OCI-LY3 (cell line): Measurements from ENCODE around the gene C2orf92.

Experiments
- H2AFZ ChIP-seq: fragments of 200-600, 300-600 bp; shearing (Covaris generic); 2 replicates; pipeline ENCODE4 v1.6.0; 2014; ENCODE audit warnings: antibody characterized with exemption, low read depth, low read length
- H3K27ac ChIP-seq: fragments of 200-600, 300-600 bp; sonication (generic); 2 replicates; pipeline ENCODE4 v1.5.1; 2014; ENCODE audit warnings: mild to moderate bottlenecking, low read length, moderate library complexity, mixed read lengths
- H3K27me3 ChIP-seq: fragments of 200-600, 300-600 bp; sonication (generic); 2 replicates; pipeline ENCODE4 v1.6.1; 2014; ENCODE audit warnings: low read depth, low read length, mixed read lengths
- H3K36me3 ChIP-seq: fragments of 200-600, 300-600 bp; sonication (generic); replicated peaks from 2 replicates; pipeline ENCODE3; 2014; ENCODE audit warnings: low read depth, low read length, mixed read lengths
- H3K4me1 ChIP-seq: fragments of 300-600, 200-600 bp; sonication (generic); 2 replicates; pipeline ENCODE4 v1.6.1; 2014; ENCODE audit warnings: low read length, mixed read lengths
- H3K4me2 ChIP-seq: fragments of 200-600, 300-600 bp; sonication (generic); 2 replicates; pipeline ENCODE4 v1.6.1; 2014; ENCODE audit warnings: low read length, mixed read lengths
- H3K4me3 ChIP-seq: fragments of 300-600, 200-600 bp; sonication (generic); 2 replicates; pipeline ENCODE4 v1.5.1; 2014; ENCODE audit warnings: antibody characterized with exemption, mild to moderate bottlenecking, low read length, moderate library complexity
- H3K79me2 ChIP-seq: fragments of 300-600, 200-600 bp; shearing (Covaris generic); 2 replicates; pipeline ENCODE4 v1.6.1; 2014; ENCODE audit warnings: mild to moderate bottlenecking, low read length, mixed read lengths
- H3K9ac ChIP-seq: fragments of 300-600, 200-600 bp; shearing (Covaris generic); 2 replicates; pipeline ENCODE4 v1.6.0; 2014; ENCODE audit warnings: mild to moderate bottlenecking, low read length, moderate library complexity
- H3K9me3 ChIP-seq: fragments of 200-600, 300-600 bp; shearing (Covaris generic); 2 replicates; pipeline ENCODE4 v1.6.1; 2014; ENCODE audit warnings: low read length, mixed read lengths; ENCODE audit not compliant: insufficient read depth
- H4K20me1 ChIP-seq: fragments of 200-600, 300-600 bp; sonication (generic); 2 replicates; pipeline ENCODE4 v1.6.1; 2016; ENCODE audit warnings: low read length, mixed read lengths; ENCODE audit not compliant: insufficient read depth
- CTCF ChIP-seq: fragments of 200-600, 300-600 bp; sonication (generic); IDR thresholded peaks from 2 replicates; pipeline ENCODE4 v1.5.1; 2014; ENCODE audit warnings: antibody characterized with exemption, low read length, low read depth
- EZH2phosphoT487 ChIP-seq: fragments of 200-600 bp; shearing (Covaris generic); IDR thresholded peaks from 2 replicates; pipeline ENCODE4 v1.6.1; 2018; ENCODE audit warnings: antibody characterized with exemption, mixed run types, low read depth

C2orf92 gene

GRCh38 chr2:97745474-97746174, 76.1 kb downstream of the C2orf92 start:
- H3K27ac ChIP-seq: no peak overlapping the region
- H2AFZ ChIP-seq: no peak overlapping the region
- no peak overlapping the region for H3K4me3 ChIP-seq
- TF ChIP-seq CTCF (no peak), EZH2phosphoT487 (no peak)
- H3K4me1 ChIP-seq: peaks cover 4% of the 10 kb centered on the region; the same call in 1 of the 2 replicates
- H3K79me2 ChIP-seq: no peaks in the 10 kb centered on the region
- no peaks in the 10 kb centered on the region for H4K20me1 ChIP-seq
- no peak overlapping the region for H3K4me2 ChIP-seq
- H3K36me3 ChIP-seq: peaks cover 35% of the 10 kb centered on the region
- H3K27me3 ChIP-seq: no peaks in the 10 kb centered on the region
- no peaks in the 10 kb centered on the region for H3K9me3 ChIP-seq
- H3K9ac ChIP-seq: no peak overlapping the region

- H3K4me3 ChIP-seq: no peak overlapping the region
- no peak overlapping the region for H3K4me2 ChIP-seq
- no peaks in the 10 kb centered on the region for H3K27me3 ChIP-seq
- peaks cover 4% of the 10 kb centered on the region; the same call in 1 of the 2 replicates for H3K4me1 ChIP-seq
- H3K27ac ChIP-seq: no peak overlapping the region
- H3K36me3 ChIP-seq: peaks cover 49% of the 10 kb centered on the region
- H2AFZ ChIP-seq: no peak overlapping the region
- no peak overlapping the region for H3K9ac ChIP-seq
- TF ChIP-seq CTCF (no peak), EZH2phosphoT487 (no peak)
- no peaks in the 10 kb centered on the region for H4K20me1 ChIP-seq
- H3K79me2 ChIP-seq: no peaks in the 10 kb centered on the region
- no peaks in the 10 kb centered on the region for H3K9me3 ChIP-seq
Measured at GRCh38 chr2:97747285-97747684, 77.8 kb downstream of the C2orf92 start.

GRCh38 chr2:97747716-97748115, 78.2 kb downstream of the C2orf92 start:
- H3K79me2 ChIP-seq: no peaks in the 10 kb centered on the region
- no peak overlapping the region for H3K9ac ChIP-seq
- no peaks in the 10 kb centered on the region for H3K27me3 ChIP-seq
- no peak overlapping the region for H3K4me2 ChIP-seq
- no peak overlapping the region for H3K4me3 ChIP-seq
- H2AFZ ChIP-seq: no peak overlapping the region
- no peak overlapping the region for H3K27ac ChIP-seq
- H3K4me1 ChIP-seq: peaks cover 4% of the 10 kb centered on the region; the same call in 1 of the 2 replicates
- no peak for TF ChIP-seq EZH2phosphoT487
- TF ChIP-seq CTCF: no peak
- H3K9me3 ChIP-seq: no peaks in the 10 kb centered on the region
- peaks cover 51% of the 10 kb centered on the region for H3K36me3 ChIP-seq
- H4K20me1 ChIP-seq: no peaks in the 10 kb centered on the region

DNA sequence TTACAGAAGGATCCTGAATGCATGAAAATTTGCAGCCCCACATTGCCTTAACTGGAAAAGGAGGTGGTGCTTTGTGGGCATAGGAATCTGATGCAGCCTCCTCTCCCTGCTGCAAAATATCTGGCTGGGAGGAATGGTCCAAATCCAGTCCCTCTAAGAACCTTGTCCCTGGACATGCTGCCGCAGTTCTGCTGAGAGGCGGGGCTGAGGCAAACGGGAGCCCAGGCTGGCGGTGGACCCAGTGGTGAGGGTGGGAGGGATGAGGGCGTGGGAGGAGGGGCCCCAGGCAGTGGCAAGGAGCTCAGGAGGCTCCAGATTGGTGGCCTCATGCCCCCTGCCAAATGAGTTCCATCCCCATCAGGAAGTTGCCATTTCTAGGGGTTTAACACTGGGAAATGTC, 80.1 kb downstream of the C2orf92 start:
- Histone ChIP-seq H2AFZ (no peak overlapping the region), H3K79me2 (no peaks in the 10 kb centered on the region), H3K4me2 (no peak overlapping the region), H3K4me1 (peaks cover 4% of the 10 kb centered on the region; the same call in 1 of the 2 replicates), H3K4me3 (no peak overlapping the region), H3K9ac (no peak overlapping the region), H3K9me3 (no peaks in the 10 kb centered on the region), H3K27ac (no peak overlapping the region), H3K27me3 (no peaks in the 10 kb centered on the region), H3K36me3 (peaks cover 48% of the 10 kb centered on the region), H4K20me1 (no peaks in the 10 kb centered on the region)
- no peak for TF ChIP-seq CTCF
- TF ChIP-seq EZH2phosphoT487: no peak
